Mammary epithelial cell (primary cell): Measurements from ENCODE around the gene SCIN.

Source experiments
- EZH2 ChIP-seq: IDR thresholded peaks from 2 replicates; pipeline ENCODE4 v1.6.1; 2012; ENCODE audit warnings: low read length, inconsistent platforms, borderline replicate concordance
- TF ChIP-seq, protein P1 (sequence below), 2 donors: IDR thresholded peaks in 1 of 2; conservative IDR thresholded peaks in 1 of 2; 2 replicates each; pipeline ENCODE4 v1.5.1; 2011 to 2012; ENCODE audit warnings: inconsistent platforms in 2 of 2, low read length in 2 of 2, mild to moderate bottlenecking in 2 of 2, control low read depth in 1 of 2, low read depth in 1 of 2; ENCODE audit not compliant: insufficient read depth in 1 of 2; ENCODE audit errors: extremely low read depth in 1 of 2

- no peak for TF ChIP-seq EZH2
- TF ChIP-seq, protein P1, sequence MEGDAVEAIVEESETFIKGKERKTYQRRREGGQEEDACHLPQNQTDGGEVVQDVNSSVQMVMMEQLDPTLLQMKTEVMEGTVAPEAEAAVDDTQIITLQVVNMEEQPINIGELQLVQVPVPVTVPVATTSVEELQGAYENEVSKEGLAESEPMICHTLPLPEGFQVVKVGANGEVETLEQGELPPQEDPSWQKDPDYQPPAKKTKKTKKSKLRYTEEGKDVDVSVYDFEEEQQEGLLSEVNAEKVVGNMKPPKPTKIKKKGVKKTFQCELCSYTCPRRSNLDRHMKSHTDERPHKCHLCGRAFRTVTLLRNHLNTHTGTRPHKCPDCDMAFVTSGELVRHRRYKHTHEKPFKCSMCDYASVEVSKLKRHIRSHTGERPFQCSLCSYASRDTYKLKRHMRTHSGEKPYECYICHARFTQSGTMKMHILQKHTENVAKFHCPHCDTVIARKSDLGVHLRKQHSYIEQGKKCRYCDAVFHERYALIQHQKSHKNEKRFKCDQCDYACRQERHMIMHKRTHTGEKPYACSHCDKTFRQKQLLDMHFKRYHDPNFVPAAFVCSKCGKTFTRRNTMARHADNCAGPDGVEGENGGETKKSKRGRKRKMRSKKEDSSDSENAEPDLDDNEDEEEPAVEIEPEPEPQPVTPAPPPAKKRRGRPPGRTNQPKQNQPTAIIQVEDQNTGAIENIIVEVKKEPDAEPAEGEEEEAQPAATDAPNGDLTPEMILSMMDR (conservative IDR thresholded peaks at IDR 0.05 in 1 of 2, IDR thresholded peaks at IDR 0.05 in 1 of 2; ENCODE audit: extremely low read depth in 1 of 2, insufficient read depth in 1 of 2, low read depth in 1 of 2, low read length in 2 of 2) = no peak
These were observed 63.1 kb downstream of the SCIN start for GRCh38 chr7:12633582-12633981.
